ENCODE data around the gene SERINC5. TPM values are rescaled to one million over a fixed set of nuclear protein-coding genes. Genes with fewer than 3 reads are reported as not detected.
A peak's percentile ranks its signal among the peaks of the same experiment; 100 is the strongest.

SERINC5 gene
- total RNA-seq, 2 experiments from 2014 or later, result 32.4 to 33.1 TPM

DNA sequence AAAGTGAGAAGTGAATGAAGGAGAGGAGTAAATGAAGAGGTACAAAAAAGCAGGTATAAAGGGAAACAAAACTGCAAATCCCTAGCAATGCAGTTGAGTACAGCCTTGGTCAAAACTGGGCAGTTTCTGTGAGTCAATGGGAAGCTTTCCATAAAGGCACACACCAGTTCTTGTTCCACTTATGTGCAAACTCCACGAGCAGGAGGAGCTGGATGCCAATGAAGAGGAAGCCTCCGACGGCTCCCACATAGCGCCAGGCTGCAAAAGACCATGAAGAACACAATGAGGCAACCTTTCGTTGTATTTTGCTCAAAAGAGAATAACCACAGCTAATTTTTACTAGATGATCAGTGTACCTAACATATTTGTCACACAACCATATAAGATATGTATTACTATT is 81.1 kb downstream of the SERINC5 start:
- intact Hi-C loops (cut with micrococcal nuclease), result no loop called here
- CTCF ChIA-PET, result interaction anchor here (0.9 to 1.2 kb wide), 2 partner anchors 9 to 83 kb away, joined by 3 read pairs; no protein-coding TSS in a partner anchor
- POLR2A ChIA-PET, result interaction anchor here (1.1 to 1.2 kb wide), 2 partner anchors 22 to 40 kb away, joined by 3 to 4 read pairs; no protein-coding TSS in a partner anchor
- H3K4me3 Mint-ChIP-seq, result no peak overlapping the region
- peaks cover 41% of the 10 kb centered on the region for H3K36me3 Mint-ChIP-seq (ENCODE audit: low read depth)
- DNase-seq (no peak), ATAC-seq (no peak)
- peaks cover 54% of the 10 kb centered on the region for H3K4me1 Mint-ChIP-seq (ENCODE audit: low read depth)
- H3K27ac Mint-ChIP-seq, result peak overlapping the region; percentile 24
- no peaks in the 10 kb centered on the region for H3K9me3 Mint-ChIP-seq
- H3K27me3 Mint-ChIP-seq, result no peaks in the 10 kb centered on the region
- TF ChIP-seq, protein P1, sequence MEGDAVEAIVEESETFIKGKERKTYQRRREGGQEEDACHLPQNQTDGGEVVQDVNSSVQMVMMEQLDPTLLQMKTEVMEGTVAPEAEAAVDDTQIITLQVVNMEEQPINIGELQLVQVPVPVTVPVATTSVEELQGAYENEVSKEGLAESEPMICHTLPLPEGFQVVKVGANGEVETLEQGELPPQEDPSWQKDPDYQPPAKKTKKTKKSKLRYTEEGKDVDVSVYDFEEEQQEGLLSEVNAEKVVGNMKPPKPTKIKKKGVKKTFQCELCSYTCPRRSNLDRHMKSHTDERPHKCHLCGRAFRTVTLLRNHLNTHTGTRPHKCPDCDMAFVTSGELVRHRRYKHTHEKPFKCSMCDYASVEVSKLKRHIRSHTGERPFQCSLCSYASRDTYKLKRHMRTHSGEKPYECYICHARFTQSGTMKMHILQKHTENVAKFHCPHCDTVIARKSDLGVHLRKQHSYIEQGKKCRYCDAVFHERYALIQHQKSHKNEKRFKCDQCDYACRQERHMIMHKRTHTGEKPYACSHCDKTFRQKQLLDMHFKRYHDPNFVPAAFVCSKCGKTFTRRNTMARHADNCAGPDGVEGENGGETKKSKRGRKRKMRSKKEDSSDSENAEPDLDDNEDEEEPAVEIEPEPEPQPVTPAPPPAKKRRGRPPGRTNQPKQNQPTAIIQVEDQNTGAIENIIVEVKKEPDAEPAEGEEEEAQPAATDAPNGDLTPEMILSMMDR (IDR thresholded peaks at IDR 0.05), result no peak

DNA sequence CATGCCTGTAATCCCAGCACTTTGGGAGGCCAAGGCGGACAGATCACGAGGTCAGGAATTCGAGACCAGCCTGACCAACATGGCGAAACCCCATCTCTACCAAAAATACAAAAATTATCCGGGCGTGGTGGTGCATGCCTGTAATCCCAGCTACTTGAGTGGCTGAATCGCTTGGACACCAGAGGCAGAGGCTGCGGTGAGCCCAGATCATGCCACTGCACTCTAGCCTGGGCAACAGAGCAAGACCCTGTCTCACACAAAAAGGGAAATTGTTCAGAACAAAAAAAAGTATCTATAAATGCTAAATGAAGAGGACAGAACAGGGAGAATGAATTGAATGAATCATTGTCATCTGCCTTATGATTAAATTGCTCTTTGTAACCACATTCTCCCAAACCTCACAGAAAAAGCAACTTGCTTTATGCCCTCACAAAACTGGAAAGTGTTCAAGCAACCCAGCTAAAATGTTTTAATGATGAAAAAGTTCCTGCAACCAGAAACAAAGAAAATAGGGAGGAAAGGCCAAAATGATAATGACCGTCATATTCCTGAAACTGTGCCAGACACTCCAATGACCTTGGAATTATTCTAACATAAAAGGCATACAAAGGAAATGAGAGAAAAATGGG is 83.7 kb downstream of the SERINC5 start:
- ChIA-PET CTCF (interaction anchor here (0.9 to 1.1 kb wide), 2 partner anchors 11 kb away, joined by 3 read pairs; no protein-coding TSS in a partner anchor), POLR2A (no interaction called here)
- Mint-ChIP-seq H3K27me3 (no peaks in the 10 kb centered on the region), H3K9me3 (no peaks in the 10 kb centered on the region), H3K4me3 (no peak overlapping the region), H3K36me3 (ENCODE audit: low read depth) (peaks cover 54% of the 10 kb centered on the region), H3K27ac (peak overlapping the region; percentile 52), H3K4me1 (ENCODE audit: low read depth) (peaks cover 54% of the 10 kb centered on the region)
- TF ChIP-seq, protein P1 (IDR thresholded peaks at IDR 0.05), result no peak
- no peak for DNase-seq
- no peak for ATAC-seq
- intact Hi-C loops (cut with micrococcal nuclease), result no loop called here

DNA sequence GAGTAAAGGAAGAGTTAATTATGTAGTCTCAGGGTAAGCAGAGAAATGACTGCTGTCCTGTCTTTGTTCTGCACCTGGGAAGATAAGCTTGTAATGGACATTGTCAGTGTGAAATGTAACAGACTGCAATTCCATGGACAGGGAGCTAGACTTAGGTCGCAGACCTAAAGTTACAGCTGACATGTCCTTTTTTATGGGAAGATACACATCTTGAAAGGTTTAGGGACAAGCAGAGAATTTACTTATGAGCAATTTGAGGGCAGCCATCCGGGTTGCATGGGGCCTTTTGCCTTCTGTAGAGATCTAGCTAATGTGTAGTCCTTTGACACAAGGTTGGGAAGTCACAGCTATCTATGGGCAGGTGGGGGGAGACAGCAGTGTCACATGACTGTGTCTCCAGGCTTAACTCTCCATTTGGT is 85.7 kb downstream of the SERINC5 start:
- no peak for DNase-seq
- Mint-ChIP-seq H3K36me3 (ENCODE audit: low read depth) (peaks cover 57% of the 10 kb centered on the region), H3K4me3 (no peak overlapping the region), H3K27ac (peak overlapping the region; percentile 26), H3K27me3 (no peaks in the 10 kb centered on the region), H3K4me1 (ENCODE audit: low read depth) (peaks cover 60% of the 10 kb centered on the region), H3K9me3 (no peaks in the 10 kb centered on the region)
- TF ChIP-seq, protein P1 (IDR thresholded peaks at IDR 0.05), result no peak
- ChIA-PET CTCF (interaction anchor here (0.6 to 3.6 kb wide), 6 partner anchors 9 to 179 kb away, joined by 3 to 10 read pairs (median 3); no protein-coding TSS in a partner anchor), POLR2A (interaction anchor here (1.2 to 1.3 kb wide), 2 partner anchors 21 to 85 kb away, joined by 4 read pairs; no protein-coding TSS in a partner anchor)
- ATAC-seq, result no peak
- intact Hi-C loops (cut with micrococcal nuclease), result no loop called here

DNA sequence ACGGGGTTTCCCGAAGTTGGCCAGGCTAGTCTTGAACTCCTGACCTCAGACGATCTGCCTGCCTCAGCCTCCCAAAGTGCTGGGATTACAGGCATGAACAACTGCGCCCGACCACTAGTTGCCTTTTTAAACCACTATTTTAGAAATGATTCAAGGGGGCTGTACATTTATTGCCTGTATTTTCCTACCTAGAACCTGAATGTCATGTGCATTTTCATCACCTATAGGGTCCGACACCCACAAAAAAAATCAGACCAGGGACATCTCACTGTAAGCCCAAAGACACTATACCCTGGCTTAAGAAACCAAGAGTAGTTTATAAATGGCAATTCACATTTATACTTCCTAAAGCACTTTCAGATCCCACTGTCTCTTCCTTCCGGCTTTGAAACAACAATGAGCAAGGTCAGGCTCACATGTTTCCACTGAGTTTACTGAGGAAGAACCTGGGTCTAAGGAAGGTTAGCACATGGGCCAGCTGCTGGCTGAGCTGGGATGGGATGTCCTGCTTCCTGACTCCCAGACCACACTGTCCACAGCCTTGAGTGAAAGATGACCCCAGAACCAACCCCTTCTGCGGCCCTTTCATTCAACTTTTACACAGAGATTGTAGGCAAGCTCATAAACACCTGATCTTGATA is 87.3 kb downstream of the SERINC5 start:
- Mint-ChIP-seq H3K27ac (peak overlapping the region; percentile 63), H3K27me3 (no peaks in the 10 kb centered on the region), H3K4me3 (no peak overlapping the region), H3K4me1 (ENCODE audit: low read depth) (peaks cover 54% of the 10 kb centered on the region), H3K9me3 (no peaks in the 10 kb centered on the region), H3K36me3 (ENCODE audit: low read depth) (peaks cover 61% of the 10 kb centered on the region)
- DNase-seq (no peak), ATAC-seq (peak; percentile 27)
- TF ChIP-seq, protein P1 (IDR thresholded peaks at IDR 0.05), result no peak
- CTCF ChIA-PET, result interaction anchor here (0.8 to 3.6 kb wide), 2 partner anchors 9 to 76 kb away, joined by 3 to 10 read pairs; no protein-coding TSS in a partner anchor
- intact Hi-C loops (cut with micrococcal nuclease), result no loop called here
- POLR2A ChIA-PET, result interaction anchor here (1.0 to 1.2 kb wide), 2 partner anchors 13 to 87 kb away, joined by 3 to 4 read pairs; no protein-coding TSS in a partner anchor

All from activated CD8-positive, alpha-beta T cell treated with anti-CD3 and anti-CD28 coated beads for 36 hours (primary cell).